Activated CD4-positive, alpha-beta T cell treated with anti-CD3 and anti-CD28 coated beads, Interleukin-2, Interleukin-4, amounts not matched to agents 100 ng/mL and 50 ng/mL, durations not matched to agents 16 hours and 8 hours (primary cell): Measurements from ENCODE around the gene PUM1.
"Not testable (repeated sequence)": the region's sequence is repeated elsewhere in the genome, so short reads cannot be mapped to it uniquely, and the experiment has no call there.

Experiments
- DNase-seq: peaks from one replicate; pipeline ENCODE4 v3.0.0-alpha.2; 2020; ENCODE audit warnings: low spot score

Gene PUM1

GRCh38 chr1:31064111-31064717, 1.3 kb downstream of the PUM1 start:
- DNase-seq = no peak

GRCh38 chr1:31063631-31064030, 1.9 kb downstream of the PUM1 start:
- DNase-seq = peak; percentile 41

GRCh38 chr1:31062867-31063380, 2.6 kb downstream of the PUM1 start:
- DNase-seq = peak; percentile 14

- DNase-seq = not testable (repeated sequence)
Observed at GRCh38 chr1:31062162-31062866, 3.2 kb downstream of the PUM1 start.

GRCh38 chr1:31058012-31058411, 7.5 kb downstream of the PUM1 start:
- no peak for DNase-seq

- no peak for DNase-seq
Observed at GRCh38 chr1:31055953-31056352, 9.6 kb downstream of the PUM1 start.

GRCh38 chr1:31055501-31055900, 10.0 kb downstream of the PUM1 start:
- DNase-seq = no peak

GRCh38 chr1:31054958-31055481, 10.5 kb downstream of the PUM1 start:
- no peak for DNase-seq

- DNase-seq = peak; percentile 19
Observed at GRCh38 chr1:31054349-31054748, 11.2 kb downstream of the PUM1 start.

GRCh38 chr1:31052613-31053012, 12.9 kb downstream of the PUM1 start:
- not testable (repeated sequence) for DNase-seq

- DNase-seq = no peak
Observed at GRCh38 chr1:31051611-31052010, 13.9 kb downstream of the PUM1 start.

GRCh38 chr1:31047507-31047906, 18.0 kb downstream of the PUM1 start:
- not testable (repeated sequence) for DNase-seq

- no peak for DNase-seq
Observed at GRCh38 chr1:31043631-31044030, 21.9 kb downstream of the PUM1 start.

GRCh38 chr1:31042656-31043055, 22.9 kb downstream of the PUM1 start:
- no peak for DNase-seq

- DNase-seq = no peak
Observed at GRCh38 chr1:31041529-31041928, 24.0 kb downstream of the PUM1 start.

GRCh38 chr1:31040038-31040437, 25.5 kb downstream of the PUM1 start:
- no peak for DNase-seq

GRCh38 chr1:31038935-31039334, 26.6 kb downstream of the PUM1 start:
- DNase-seq = not testable (repeated sequence)

- no peak for DNase-seq
Observed at GRCh38 chr1:31038360-31038759, 27.2 kb downstream of the PUM1 start.

GRCh38 chr1:31036749-31037500, 28.6 kb downstream of the PUM1 start:
- peak; percentile 59 for DNase-seq

- no peak for DNase-seq
Observed at GRCh38 chr1:31033598-31033997, 31.9 kb downstream of the PUM1 start.

- no peak for DNase-seq
Observed at GRCh38 chr1:31032266-31032665, 33.3 kb downstream of the PUM1 start.

- no peak for DNase-seq
Observed at GRCh38 chr1:31031330-31032143, 34.0 kb downstream of the PUM1 start.
